ENCODE data around the gene RBPJ.

The RBPJ gene

GRCh38 chr4:26365537-26366150 lies 44.8 kb downstream of the RBPJ start:
- TF ChIP-seq ZFX (IDR thresholded peaks at IDR 0.05) (no peak), CTCF (conservative IDR thresholded peaks at IDR 0.05) (no peak)
- no peak overlapping the region for H3K27ac ChIP-seq

- no peak overlapping the region for H3K27ac ChIP-seq
- TF ChIP-seq CTCF (conservative IDR thresholded peaks at IDR 0.05) (no peak), ZFX (IDR thresholded peaks at IDR 0.05) (no peak)
These were observed 47.0 kb downstream of the RBPJ start for GRCh38 chr4:26367811-26368210.

- no peak overlapping the region for H3K27ac ChIP-seq
- no peak for TF ChIP-seq ZFX (IDR thresholded peaks at IDR 0.05)
- TF ChIP-seq CTCF (conservative IDR thresholded peaks at IDR 0.05): no peak
These were observed 47.9 kb downstream of the RBPJ start for GRCh38 chr4:26368685-26369084.

GRCh38 chr4:26369132-26369531 lies 48.3 kb downstream of the RBPJ start:
- H3K27ac ChIP-seq: no peak overlapping the region

GRCh38 chr4:26369581-26369980 lies 48.8 kb downstream of the RBPJ start:
- TF ChIP-seq CTCF (conservative IDR thresholded peaks at IDR 0.05): no peak
- no peak for TF ChIP-seq ZFX (IDR thresholded peaks at IDR 0.05)
- no peak overlapping the region for H3K27ac ChIP-seq

More at GRCh38 chr4:26369132-26369531, 48.3 kb downstream of the RBPJ start:
- TF ChIP-seq ZFX (IDR thresholded peaks at IDR 0.05) (no peak), CTCF (conservative IDR thresholded peaks at IDR 0.05) (no peak)

- H3K27ac ChIP-seq: no peak overlapping the region
- TF ChIP-seq ZFX (IDR thresholded peaks at IDR 0.05) (no peak), CTCF (conservative IDR thresholded peaks at IDR 0.05) (no peak)
These were observed 51.3 kb downstream of the RBPJ start for GRCh38 chr4:26372076-26372475.

GRCh38 chr4:26372525-26373172 lies 51.8 kb downstream of the RBPJ start:
- peak overlapping the region; percentile 57; the same call in 1 of the 2 replicates for H3K27ac ChIP-seq

More at GRCh38 chr4:26372525-26373172, 51.8 kb downstream of the RBPJ start:
- TF ChIP-seq CTCF (conservative IDR thresholded peaks at IDR 0.05) (no peak), ZFX (IDR thresholded peaks at IDR 0.05) (no peak)
